Measurements from ENCODE around the gene FNDC8.
"Not testable (repeated sequence)": the region's sequence is repeated elsewhere in the genome, so short reads cannot be mapped to it uniquely, and the experiment has no call there.

The FNDC8 gene

DNA sequence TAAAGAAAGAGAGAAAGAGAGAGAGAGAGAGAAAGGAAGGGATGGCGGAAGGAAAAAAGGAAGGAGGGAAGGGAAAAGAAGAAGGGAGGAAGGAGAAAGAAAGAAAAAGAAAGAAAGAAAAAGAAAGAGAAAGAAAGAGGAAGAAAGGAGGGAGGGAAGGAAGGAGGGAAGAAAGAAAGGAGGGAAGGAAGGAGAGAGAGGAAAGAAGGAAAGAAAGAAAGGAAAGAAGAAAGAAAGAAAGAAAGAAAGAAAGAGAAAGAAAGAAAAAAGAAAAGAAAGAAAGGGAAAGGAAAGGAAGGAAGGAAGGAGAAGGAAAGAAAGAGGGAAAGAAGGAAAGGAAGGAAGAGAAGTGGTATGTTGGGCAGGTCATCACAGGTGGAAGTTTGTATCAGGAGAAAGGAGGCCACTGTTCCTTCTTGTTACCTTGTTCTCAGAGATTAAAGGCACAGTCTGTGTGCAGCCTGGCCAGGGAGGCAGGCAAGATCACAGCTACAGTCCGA lies 53.5 kb downstream of the FNDC8 start:
- DNase-seq: no peak

GRCh38 chr17:35175638-35176415 lies 54.4 kb downstream of the FNDC8 start:
- DNase-seq: no peak

- DNase-seq: no peak
These were observed 55.5 kb downstream of the FNDC8 start for GRCh38 chr17:35176897-35177296.

- not testable (repeated sequence) for DNase-seq
These were observed 58.0 kb downstream of the FNDC8 start for GRCh38 chr17:35179379-35179778.
